Thyroid gland (tissue), 4 donors: ENCODE data around the gene SELENOI. TPM values are rescaled to one million over a fixed set of nuclear protein-coding genes. Genes with fewer than 3 reads are reported as not detected.

Source experiments
- DNase-seq, 2 donors: peaks; one replicate each; pipeline ENCODE4 v3.0.0-alpha.2; 2019
- H3K27ac ChIP-seq, 3 donors: fragments of 200-600 bp; sonication (generic); 1 replicate in 2 of 3; 2 replicates in 1 of 3; pipeline ENCODE4 v1.5.1; 2016 to 2019; ENCODE audit warnings: mild to moderate bottlenecking in 1 of 3, moderate library complexity in 1 of 3
- H3K27me3 ChIP-seq: fragments of 200-600 bp; sonication (generic); one replicate; pipeline ENCODE4 v1.5.1; 2019
- H3K36me3 ChIP-seq, 2 donors: fragments of 200-600 bp; sonication (generic); one replicate each; pipeline ENCODE4 v1.5.1; 2016 to 2019
- H3K4me1 ChIP-seq, 2 donors: fragments of 200-600 bp; sonication (generic); one replicate each; pipeline ENCODE4 v1.5.1; 2017 to 2019
- H3K4me3 ChIP-seq, 3 donors: fragments of 200-600 bp; sonication (generic); replicated peaks in 1 of 3; 1 replicate in 2 of 3; 2 replicates in 1 of 3; pipeline ENCODE4 v1.5.1; 2016; ENCODE audit warnings: mild to moderate bottlenecking in 1 of 3
- H3K9me3 ChIP-seq: fragments of 200-600 bp; sonication (generic); one replicate; pipeline ENCODE4 v1.5.1; 2017
- POLR2A ChIP-seq, 2 donors: fragments of 450-650 bp; IDR thresholded peaks; one replicate each; pipeline ENCODE4 v1.6.1; 2017; ENCODE audit warnings: antibody characterized with exemption in 2 of 2, mild to moderate bottlenecking in 2 of 2, moderate library complexity in 1 of 2
- WGBS, 2 donors: methylation state at CpG; one replicate each; pipeline ENCODE4 v1.1.5; 2017; 5-methylcytosine and 5-hydroxymethylcytosine counted together
- intact Hi-C: fragments of 100-400 bp; cut with DNase I; formaldehyde crosslinking; loops from one replicate; pipeline ENCODE4 v1.15.1; 2023
- total RNA-seq, 4 donors: library from RNA; depleted of rRNA; stranded (reverse); fragments of >200 nt; gene quantifications; one replicate each; pipeline ENCODE4 v1.2.3, GENCODE V29; 2016
- TF ChIP-seq, protein P1 (sequence below), 6 experiments: fragments of 200-600 bp in 3 of 6; fragments of 450-650 bp in 3 of 6; sonication (generic) in 3 of 6; IDR thresholded peaks; one replicate each; pipeline ENCODE4 v1.5.1; 2016 to 2019; ENCODE audit warnings: antibody characterized with exemption in 6 of 6, mild to moderate bottlenecking in 2 of 6, inconsistent platforms in 1 of 6, moderate library complexity in 1 of 6

Gene SELENOI
- total RNA-seq, 4 donors from 2014 or later = 16.7 to 31.2 (median 21.8) TPM

DNA sequence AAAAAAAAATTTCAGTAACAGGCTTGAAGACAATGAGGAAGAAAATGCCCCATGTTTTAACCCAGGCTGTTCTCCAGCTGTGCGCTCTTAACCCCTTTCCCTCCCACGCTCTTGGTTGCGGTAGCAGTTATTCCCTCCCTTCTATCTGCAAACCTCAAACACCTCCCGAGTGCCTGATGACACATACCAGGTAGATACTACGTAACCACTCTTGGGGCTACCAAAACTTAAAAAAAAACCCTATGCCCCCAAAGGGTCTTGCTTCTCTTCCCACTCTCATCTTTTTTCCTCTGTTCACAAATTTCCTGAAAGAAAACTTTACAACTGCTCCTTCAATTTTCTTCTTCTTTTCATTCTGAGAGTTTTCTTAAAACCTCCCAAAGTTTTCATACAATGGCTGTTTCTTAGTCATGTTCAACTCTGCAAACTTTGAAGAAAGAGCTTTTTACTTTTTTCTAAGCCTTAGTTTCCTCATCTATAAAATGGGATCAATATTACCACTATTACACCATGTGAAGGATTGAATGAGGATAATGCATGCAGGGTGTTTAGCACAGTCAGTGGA lies 50.9 kb downstream of the SELENOI start:
- intact Hi-C loops = no loop called here
- 97 to 98% methylated on average over 5 of the region's 5 CpGs for WGBS, 2 donors

DNA sequence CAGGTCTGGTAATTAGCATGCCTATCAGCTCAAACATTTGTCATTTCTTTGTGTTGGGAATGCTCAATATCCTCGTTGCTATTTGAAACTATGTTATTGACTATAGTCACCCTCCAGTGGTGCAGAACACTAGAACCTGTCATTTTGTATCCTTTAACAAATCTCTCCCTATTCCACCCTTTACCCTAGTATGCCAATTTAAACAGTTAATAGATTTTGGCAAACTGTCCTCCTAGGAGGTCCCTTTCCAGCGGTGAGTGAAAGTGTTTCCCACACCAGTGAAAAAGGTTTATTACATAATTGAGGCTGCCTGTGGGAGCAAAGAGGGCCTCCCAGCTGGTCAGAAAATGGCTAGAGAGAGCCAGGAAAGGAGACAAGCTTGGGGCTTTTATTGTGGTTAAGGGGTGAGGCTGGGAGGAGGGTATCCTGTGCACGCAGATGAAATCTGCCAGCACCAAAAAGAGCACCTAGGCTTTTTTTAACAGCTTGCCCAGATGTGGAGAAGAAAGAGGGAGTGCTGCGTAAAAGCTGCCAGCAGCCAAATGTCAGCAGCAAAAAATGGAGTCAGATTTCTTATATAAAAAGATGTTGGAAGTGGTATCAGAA lies 53.9 kb downstream of the SELENOI start:
- Histone ChIP-seq H3K4me3 (no peak overlapping the region), H3K36me3 (no peaks in the 10 kb centered on the region), H3K27me3 (no peaks in the 10 kb centered on the region), H3K4me1 (peaks cover 4 to 9% of the 10 kb centered on the region in 2 donors), H3K27ac (no peak overlapping the region), H3K9me3 (no peaks in the 10 kb centered on the region)
- WGBS, 2 donors = 38 to 50% methylated on average over 4 of the region's 4 CpGs
- TF ChIP-seq, protein P1, sequence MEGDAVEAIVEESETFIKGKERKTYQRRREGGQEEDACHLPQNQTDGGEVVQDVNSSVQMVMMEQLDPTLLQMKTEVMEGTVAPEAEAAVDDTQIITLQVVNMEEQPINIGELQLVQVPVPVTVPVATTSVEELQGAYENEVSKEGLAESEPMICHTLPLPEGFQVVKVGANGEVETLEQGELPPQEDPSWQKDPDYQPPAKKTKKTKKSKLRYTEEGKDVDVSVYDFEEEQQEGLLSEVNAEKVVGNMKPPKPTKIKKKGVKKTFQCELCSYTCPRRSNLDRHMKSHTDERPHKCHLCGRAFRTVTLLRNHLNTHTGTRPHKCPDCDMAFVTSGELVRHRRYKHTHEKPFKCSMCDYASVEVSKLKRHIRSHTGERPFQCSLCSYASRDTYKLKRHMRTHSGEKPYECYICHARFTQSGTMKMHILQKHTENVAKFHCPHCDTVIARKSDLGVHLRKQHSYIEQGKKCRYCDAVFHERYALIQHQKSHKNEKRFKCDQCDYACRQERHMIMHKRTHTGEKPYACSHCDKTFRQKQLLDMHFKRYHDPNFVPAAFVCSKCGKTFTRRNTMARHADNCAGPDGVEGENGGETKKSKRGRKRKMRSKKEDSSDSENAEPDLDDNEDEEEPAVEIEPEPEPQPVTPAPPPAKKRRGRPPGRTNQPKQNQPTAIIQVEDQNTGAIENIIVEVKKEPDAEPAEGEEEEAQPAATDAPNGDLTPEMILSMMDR (IDR thresholded peaks at IDR 0.05) = no peak
- TF ChIP-seq POLR2A (IDR thresholded peaks at IDR 0.05) = no peak
- intact Hi-C loops = loop anchor here (10.0 kb wide), 1 partner anchor 65 kb away; no protein-coding TSS in a partner anchor
- no peak for DNase-seq

More for the DNA sequence above, 50.9 kb downstream of the SELENOI start:
- Histone ChIP-seq H3K27ac (no peak overlapping the region), H3K4me3 (no peak overlapping the region), H3K4me1 (peaks cover 4 to 5% of the 10 kb centered on the region in 2 donors), H3K9me3 (no peaks in the 10 kb centered on the region), H3K36me3 (no peaks in the 10 kb centered on the region), H3K27me3 (no peaks in the 10 kb centered on the region)
- TF ChIP-seq, protein P1 (IDR thresholded peaks at IDR 0.05) = no peak
- no peak for TF ChIP-seq POLR2A (IDR thresholded peaks at IDR 0.05)
- DNase-seq = no peak

DNA sequence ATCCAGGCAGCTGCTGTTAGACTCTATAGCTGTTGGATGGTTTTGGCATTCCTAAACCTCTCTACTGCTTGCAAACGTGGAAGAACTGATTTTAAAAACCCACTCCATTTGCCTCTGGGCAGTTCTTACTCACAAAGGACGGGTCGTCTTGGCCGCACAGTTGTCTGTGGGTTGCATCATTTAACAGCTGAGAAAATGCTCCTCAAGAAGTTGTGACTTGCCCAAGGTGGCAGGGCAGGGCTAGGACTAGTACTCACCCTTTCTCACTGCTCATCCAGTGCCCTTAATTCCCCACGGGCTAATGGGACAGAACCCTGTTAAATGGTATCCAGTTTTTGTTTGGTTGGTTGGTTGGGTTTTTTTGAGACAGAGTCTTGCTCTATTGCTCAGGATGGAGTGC lies 54.8 kb downstream of the SELENOI start:
- no peak overlapping the region for H3K27ac ChIP-seq
- no peak for DNase-seq
- intact Hi-C loops = loop anchor here (10.0 kb wide), 1 partner anchor 64 kb away; no protein-coding TSS in a partner anchor
- TF ChIP-seq, protein P1 (IDR thresholded peaks at IDR 0.05) = no peak
- TF ChIP-seq POLR2A (IDR thresholded peaks at IDR 0.05) = no peak
- no peak overlapping the region for H3K4me3 ChIP-seq
- WGBS, 2 donors = 78 to 93% methylated on average over 2 to 5 of the region's 5 CpGs
- H3K9me3 ChIP-seq = no peaks in the 10 kb centered on the region
- peaks cover 4 to 9% of the 10 kb centered on the region in 2 donors for H3K4me1 ChIP-seq
- H3K27me3 ChIP-seq = no peaks in the 10 kb centered on the region
- no peaks in the 10 kb centered on the region for H3K36me3 ChIP-seq

DNA sequence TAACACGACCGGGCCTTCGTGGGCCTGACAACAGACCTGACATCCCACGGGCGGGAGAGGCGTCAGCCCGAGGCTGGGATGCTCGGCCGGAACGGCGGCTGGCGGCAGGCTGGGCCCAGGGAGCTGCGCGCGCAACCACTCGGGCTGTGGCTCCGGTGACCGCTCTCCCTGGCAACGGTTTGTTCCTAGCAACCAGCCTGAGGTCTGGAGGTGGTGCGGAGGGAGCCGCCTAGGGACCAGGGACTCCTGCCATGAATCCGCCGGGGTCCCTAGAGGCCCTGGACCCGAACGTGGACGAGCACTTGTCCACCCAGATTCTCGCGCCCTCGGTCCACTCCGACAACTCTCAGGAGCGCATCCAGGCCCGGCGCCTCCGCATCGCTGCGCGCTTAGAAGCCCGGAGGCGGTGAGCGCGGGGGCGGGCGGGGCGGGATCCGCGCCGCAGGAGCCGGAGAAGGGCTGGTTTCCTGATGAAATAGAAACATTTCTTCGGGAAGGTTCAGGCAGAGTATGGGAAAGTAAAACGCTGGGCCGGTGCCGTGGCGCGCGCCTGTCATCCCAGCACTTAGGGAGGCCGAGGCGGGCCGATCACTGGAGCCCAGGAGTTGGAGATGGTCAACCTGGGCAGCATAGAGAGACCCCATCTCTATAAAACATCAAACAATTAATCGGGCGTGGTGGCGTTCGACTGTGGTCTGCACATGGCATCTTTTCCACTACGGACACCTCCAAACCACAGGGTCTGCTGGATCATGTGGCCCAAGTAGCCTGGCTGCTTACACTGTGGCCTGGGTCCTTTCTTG lies 56.0 kb downstream of the SELENOI start, which contains the start of gene DRC1:
Gene DRC1, plus strand, starts transcription at position 182 of the 803 bp plus-strand sequence. Its CDS starts 70 bp downstream, at position 252.
- Histone ChIP-seq H3K27ac (peak within 1 kb of the TSS in 1 of 3 donors; percentile 36), H3K36me3 (no peaks in the 10 kb centered on the region), H3K4me1 (peaks cover 4 to 9% of the 10 kb centered on the region in 2 donors), H3K4me3 (no peak within 1 kb of the TSS), H3K9me3 (no peaks in the 10 kb centered on the region), H3K27me3 (no peaks in the 10 kb centered on the region)
- TF ChIP-seq POLR2A (IDR thresholded peaks at IDR 0.05) = no peak
- TF ChIP-seq, protein P1 (IDR thresholded peaks at IDR 0.05) = no peak
- DNase-seq = peak; percentile 84 to 92
- intact Hi-C loops = loop anchor here (10.0 kb wide), 1 partner anchor 63 kb away; no protein-coding TSS in a partner anchor
- WGBS, 2 donors = 19 to 23% methylated on average over 25 to 39 of the region's 63 CpGs
